Lower lobe of right lung (tissue), 2 donors: ENCODE data around the gene KLRG1. TPM values are rescaled to one million over a fixed set of nuclear protein-coding genes. Genes with fewer than 3 reads are reported as not detected.

ENCODE experiments used
- ATAC-seq, 2 donors: fragments of 200-7000 bp; cut with Tn5 transposase; one replicate each; pipeline ENCODE4 v1.9.1; 2020 to 2022; ENCODE audit warnings: mild to moderate bottlenecking in 2 of 2, moderate library complexity in 2 of 2
- DNase-seq: peaks from one replicate; pipeline ENCODE4 v3.0.0-alpha.2; 2020
- H3K27ac ChIP-seq: fragments of 200-600 bp; one replicate; pipeline ENCODE4 v1.8.0; 2022
- H3K27me3 ChIP-seq: fragments of 200-600 bp; one replicate; pipeline ENCODE4 v1.8.0; 2022; ENCODE audit warnings: low read depth
- H3K36me3 ChIP-seq: fragments of 200-600 bp; one replicate; pipeline ENCODE4 v1.8.0; 2022; ENCODE audit warnings: mild to moderate bottlenecking
- H3K4me1 ChIP-seq: fragments of 200-600 bp; one replicate; pipeline ENCODE4 v1.8.0; 2022
- H3K4me3 ChIP-seq: fragments of 200-600 bp; one replicate; pipeline ENCODE4 v1.8.0; 2022; ENCODE audit warnings: mild to moderate bottlenecking
- H3K9me3 ChIP-seq: fragments of 200-600 bp; one replicate; pipeline ENCODE4 v1.8.0; 2022
- CTCF ChIP-seq: fragments of 200-600 bp; IDR thresholded peaks from one replicate; pipeline ENCODE4 v1.8.0; 2022; ENCODE audit warnings: antibody characterized with exemption, mild to moderate bottlenecking
- intact Hi-C: fragments of 100-400 bp; cut with DNase I; formaldehyde crosslinking; loops from one replicate; pipeline ENCODE4 v1.11.0; 2022
- total RNA-seq: library from RNA; stranded (reverse); fragmentation: NEBNext Ultra II Directional; extraction: Animal tissue kit (Norgen Biotek cat#: 25700); gene quantifications from one replicate; pipeline ENCODE4 v1.2.1, GENCODE V29; 2021
- donor health status: DM: no; HTN: yes; CAD: no; lungs with severe emphysema.

Gene KLRG1
- total RNA-seq, 1 donor from 2014 or later = 4.8 TPM

GRCh38 chr12:8953773-8954402, 35.5 kb upstream of the KLRG1 start:
- intact Hi-C loops = no loop called here
- no peak for ATAC-seq
- peaks cover 8% of the 10 kb centered on the region for H3K4me1 ChIP-seq
- H3K4me3 ChIP-seq = no peak overlapping the region
- TF ChIP-seq CTCF = no peak
- no peak for DNase-seq
- no peaks in the 10 kb centered on the region for H3K27me3 ChIP-seq
- H3K36me3 ChIP-seq = no peaks in the 10 kb centered on the region
- H3K27ac ChIP-seq = no peak overlapping the region
- H3K9me3 ChIP-seq = no peaks in the 10 kb centered on the region

- intact Hi-C loops = no loop called here
- H3K4me1 ChIP-seq = peaks cover 4% of the 10 kb centered on the region
- H3K4me3 ChIP-seq = no peak overlapping the region
- ATAC-seq (no peak), DNase-seq (no peak)
- no peaks in the 10 kb centered on the region for H3K9me3 ChIP-seq
- TF ChIP-seq CTCF = no peak
- H3K36me3 ChIP-seq = no peaks in the 10 kb centered on the region
- H3K27me3 ChIP-seq = no peaks in the 10 kb centered on the region
- H3K27ac ChIP-seq = no peak overlapping the region
Measured at GRCh38 chr12:8956073-8956472, 33.3 kb upstream of the KLRG1 start.

GRCh38 chr12:8956772-8957171, 32.6 kb upstream of the KLRG1 start:
- no peak for DNase-seq
- Histone ChIP-seq H3K27me3 (no peaks in the 10 kb centered on the region), H3K4me1 (no peaks in the 10 kb centered on the region), H3K36me3 (no peaks in the 10 kb centered on the region), H3K4me3 (no peak overlapping the region), H3K9me3 (no peaks in the 10 kb centered on the region), H3K27ac (no peak overlapping the region)
- no peak for ATAC-seq
- intact Hi-C loops = no loop called here
- no peak for TF ChIP-seq CTCF

- H3K27me3 ChIP-seq = no peaks in the 10 kb centered on the region
- no peaks in the 10 kb centered on the region for H3K36me3 ChIP-seq
- H3K27ac ChIP-seq = no peak overlapping the region
- H3K4me3 ChIP-seq = no peak overlapping the region
- no peaks in the 10 kb centered on the region for H3K9me3 ChIP-seq
- no peak for DNase-seq
- no peaks in the 10 kb centered on the region for H3K4me1 ChIP-seq
- TF ChIP-seq CTCF = no peak
- intact Hi-C loops = no loop called here
- no peak for ATAC-seq
Measured at GRCh38 chr12:8957561-8957960, 31.8 kb upstream of the KLRG1 start.

- no peak overlapping the region for H3K4me3 ChIP-seq
- ATAC-seq = no peak
- H3K27me3 ChIP-seq = no peaks in the 10 kb centered on the region
- no peak for TF ChIP-seq CTCF
- H3K27ac ChIP-seq = no peak overlapping the region
- no peaks in the 10 kb centered on the region for H3K36me3 ChIP-seq
- intact Hi-C loops = no loop called here
- H3K9me3 ChIP-seq = no peaks in the 10 kb centered on the region
- no peaks in the 10 kb centered on the region for H3K4me1 ChIP-seq
- no peak for DNase-seq
Measured at GRCh38 chr12:8958066-8958465, 31.3 kb upstream of the KLRG1 start.
